H1 (cell line): ENCODE results near the gene SKAP2. TPM values are rescaled to one million over a fixed set of nuclear protein-coding genes. Genes with fewer than 3 reads are reported as not detected.
A peak's percentile ranks its signal among the peaks of the same experiment; 100 is the strongest.

ENCODE experiments used
- CTCF ChIA-PET: fragments of 300-600 bp; sonication (Branson Sonifier 250); formaldehyde crosslinking; loops from one replicate; lab custom pipeline; 2021; ENCODE audit not compliant: partially characterized antibody; lab: Charles Lee
- POLR2A ChIA-PET: fragments of 300-600 bp; sonication (Branson Sonifier 250); formaldehyde crosslinking; loops from one replicate; lab custom pipeline; 2021; ENCODE audit warnings: inconsistent platforms; ENCODE audit not compliant: partially characterized antibody; lab: Charles Lee
- DNase-seq, 2 experiments: peaks; one replicate each; pipeline versions ENCODE4 v3.0.0 to v3.0.0-alpha.2; 2010 to 2022; ENCODE audit warnings: low spot score in 2 of 2, low read depth in 1 of 2, mixed read lengths in 1 of 2
- FAIRE-seq: peaks from 2 replicates; lab custom pipeline; 2011; peaks lifted over from hg19 to GRCh38; lab: Jason Lieb, UNC
- H2AFZ ChIP-seq: 2 replicates; pipeline ENCODE4 v1.8.1; 2012; ENCODE audit warnings: low read length, inconsistent platforms
- H2AK5ac ChIP-seq: 2 replicates; pipeline ENCODE4 v1.6.1; 2013; ENCODE audit warnings: low read depth, low read length
- H2BK120ac ChIP-seq: replicated peaks from 2 replicates; pipeline ENCODE3; 2013; ENCODE audit warnings: low read depth, low read length, inconsistent platforms
- H2BK12ac ChIP-seq: 2 replicates; pipeline ENCODE4 v1.6.1; 2013; ENCODE audit warnings: low read depth, low read length
- H2BK15ac ChIP-seq: 2 replicates; pipeline ENCODE4 v1.6.1; 2013; ENCODE audit warnings: low read length
- H2BK20ac ChIP-seq: 2 replicates; pipeline ENCODE4 v1.6.1; 2013; ENCODE audit warnings: low read length
- H2BK5ac ChIP-seq: 2 replicates; pipeline ENCODE4 v1.6.1; 2013; ENCODE audit warnings: low read depth, low read length
- H3K14ac ChIP-seq: 2 replicates; pipeline ENCODE4 v1.6.1; 2013; ENCODE audit warnings: inconsistent platforms; ENCODE audit not compliant: insufficient read length
- H3K18ac ChIP-seq: 2 replicates; pipeline ENCODE4 v1.6.1; 2013; ENCODE audit warnings: low read length; ENCODE audit errors: extremely low read depth
- H3K23ac ChIP-seq: 2 replicates; pipeline ENCODE4 v1.6.1; 2013; ENCODE audit warnings: inconsistent platforms; ENCODE audit not compliant: insufficient read length
- H3K23me2 ChIP-seq: 2 replicates; pipeline ENCODE4 v1.6.1; 2013; ENCODE audit warnings: low read depth, low read length
- H3K27ac ChIP-seq: 2 replicates; pipeline ENCODE4 v1.6.1; 2011; ENCODE audit warnings: low read depth, low read length, inconsistent platforms
- H3K27me3 ChIP-seq, 4 experiments: replicated peaks in 1 of 4; 1 replicate in 1 of 4; 2 replicates in 3 of 4; pipeline versions ENCODE4 v1.6.1 to v1.8.1; 2011 to 2013; ENCODE audit warnings: low read length in 3 of 4, mild to moderate bottlenecking in 3 of 4, inconsistent platforms in 2 of 4, mixed read lengths in 2 of 4, moderate library complexity in 1 of 4; ENCODE audit not compliant: control insufficient read depth in 3 of 4, insufficient read depth in 3 of 4; ENCODE audit errors: extremely low read depth in 1 of 4
- H3K36me3 ChIP-seq, 4 experiments: 2 replicates each; pipeline versions ENCODE4 v1.6.1 to v1.8.1; 2011 to 2013; ENCODE audit warnings: mild to moderate bottlenecking in 4 of 4, low read length in 3 of 4, moderate library complexity in 2 of 4, control low read depth in 1 of 4, inconsistent platforms in 1 of 4; ENCODE audit not compliant: insufficient read depth in 4 of 4, control insufficient read depth in 2 of 4
- H3K4ac ChIP-seq: replicated peaks from 2 replicates; pipeline ENCODE3; 2013; ENCODE audit warnings: low read length, low read depth, mixed read lengths, inconsistent platforms; ENCODE audit not compliant: insufficient read length
- H3K4me1 ChIP-seq, 4 experiments: replicated peaks in 1 of 4; 1 replicate in 1 of 4; 2 replicates in 3 of 4; pipeline versions ENCODE4 v1.6.1 to v1.8.1; 2011 to 2013; ENCODE audit warnings: low read length in 3 of 4, inconsistent platforms in 2 of 4, mixed read lengths in 1 of 4; ENCODE audit not compliant: insufficient read depth in 4 of 4, control insufficient read depth in 3 of 4
- H3K4me2 ChIP-seq, 2 experiments: 2 replicates each; pipeline versions ENCODE4 v1.6.1 to v1.8.1; 2011 to 2013; ENCODE audit warnings: low read depth in 2 of 2, low read length in 2 of 2, control low read depth in 1 of 2, inconsistent platforms in 1 of 2, mild to moderate bottlenecking in 1 of 2; ENCODE audit not compliant: insufficient read depth in 1 of 2
- H3K4me3 ChIP-seq, 4 experiments: fragments of 200-600, 300-600 bp in 1 of 4; sonication (generic), shearing (Covaris generic), sonication (Bioruptor Twin) in 1 of 4; 2 replicates each; pipeline versions ENCODE4 v1.5.1 to v1.8.1; 2011 to 2016; ENCODE audit warnings: low read length in 4 of 4, low read depth in 3 of 4, control low read depth in 2 of 4, inconsistent platforms in 2 of 4, mild to moderate bottlenecking in 2 of 4, mixed read lengths in 1 of 4, moderate library complexity in 1 of 4; ENCODE audit not compliant: insufficient read depth in 2 of 4; ENCODE audit errors: extremely low read depth in 1 of 4
- H3K56ac ChIP-seq: replicated peaks from 2 replicates; pipeline ENCODE3; 2013; ENCODE audit warnings: low read depth, mild to moderate bottlenecking, mixed read lengths, low read length, inconsistent platforms; ENCODE audit not compliant: insufficient read length
- H3K79me1 ChIP-seq: 2 replicates; pipeline ENCODE4 v1.6.1; 2013; ENCODE audit warnings: low read depth, low read length, control low read depth
- H3K79me2 ChIP-seq, 2 experiments: 2 replicates each; pipeline versions ENCODE4 v1.6.1 to v1.8.1; 2012 to 2013; ENCODE audit warnings: low read length in 2 of 2, mild to moderate bottlenecking in 2 of 2, inconsistent platforms in 1 of 2; ENCODE audit not compliant: insufficient read depth in 2 of 2, control insufficient read depth in 1 of 2
- H3K9ac ChIP-seq, 4 experiments: replicated peaks in 1 of 4; 1 replicate in 1 of 4; 2 replicates in 3 of 4; pipeline versions ENCODE4 v1.6.1 to v1.8.1; 2011 to 2013; ENCODE audit warnings: low read depth in 3 of 4, low read length in 3 of 4, control low read depth in 2 of 4, mild to moderate bottlenecking in 2 of 4, moderate library complexity in 2 of 4, inconsistent platforms in 1 of 4; ENCODE audit errors: extremely low read depth in 1 of 4
- H3K9me3 ChIP-seq, 2 experiments: 2 replicates each; pipeline versions ENCODE4 v1.6.1 to v1.8.1; 2012 to 2013; ENCODE audit warnings: mild to moderate bottlenecking in 2 of 2, moderate library complexity in 2 of 2, control low read depth in 1 of 2, inconsistent platforms in 1 of 2, low read depth in 1 of 2, low read length in 1 of 2, mixed read lengths in 1 of 2; ENCODE audit not compliant: insufficient read depth in 2 of 2
- H4K20me1 ChIP-seq, 2 experiments: replicated peaks in 1 of 2; 2 replicates each; pipeline versions ENCODE3 to v1.8.1; 2011 to 2013; ENCODE audit warnings: inconsistent platforms in 2 of 2, low read length in 2 of 2, mild to moderate bottlenecking in 1 of 2; ENCODE audit not compliant: insufficient read depth in 2 of 2, control insufficient read depth in 1 of 2
- H4K5ac ChIP-seq: 2 replicates; pipeline ENCODE4 v1.6.1; 2013; ENCODE audit warnings: low read length, low read depth, mixed read lengths, inconsistent platforms; ENCODE audit not compliant: insufficient read length
- H4K8ac ChIP-seq: 2 replicates; pipeline ENCODE4 v1.8.0; 2013; ENCODE audit warnings: mild to moderate bottlenecking, moderate library complexity, low read length, inconsistent platforms; ENCODE audit not compliant: insufficient read depth; ENCODE audit errors: extremely low read depth
- H4K91ac ChIP-seq: replicated peaks from 2 replicates; pipeline ENCODE3; 2013; ENCODE audit warnings: low read length, mixed read lengths, inconsistent platforms; ENCODE audit not compliant: insufficient read length
- ASH2L ChIP-seq: fragments of 200-600, 300-600 bp; sonication (generic); IDR thresholded peaks from one replicate; pipeline ENCODE4 v1.7.1; 2017; ENCODE audit warnings: low read length
- ATF2 ChIP-seq: IDR thresholded peaks from 2 replicates; pipeline ENCODE4 v1.6.1; 2012; ENCODE audit warnings: low read length, inconsistent platforms
- BCL11A ChIP-seq, 2 experiments: IDR thresholded peaks; one replicate each; pipeline ENCODE4 v1.6.1; 2011; ENCODE audit warnings: low read depth in 2 of 2, low read length in 2 of 2, mild to moderate bottlenecking in 2 of 2
- EZH2 ChIP-seq: fragments of 200-600 bp; sonication (generic); IDR thresholded peaks from 2 replicates; pipeline ENCODE4 v1.7.1; 2012; ENCODE audit warnings: low read depth, mild to moderate bottlenecking, moderate library complexity, low read length, inconsistent platforms; ENCODE audit not compliant: severe bottlenecking
- WGBS, 2 experiments: shearing (Covaris generic) in 1 of 2; methylation state at CpG; one replicate each; pipeline versions ENCODE4 v1.1.6 to v1.1.7; 2013 to 2015; ENCODE audit warnings: low lambda C conversion rate in 2 of 2, mixed read lengths in 2 of 2, inconsistent platforms in 1 of 2, low coverage in 1 of 2, missing lambda C conversion rate in 1 of 2; ENCODE audit not compliant: insufficient replicate concordance in 2 of 2, insufficient coverage in 1 of 2, insufficient read length in 1 of 2; ENCODE audit errors: extremely low coverage in 1 of 2, missing lambda C conversion rate in 1 of 2; 5-methylcytosine and 5-hydroxymethylcytosine counted together
- polyA plus RNA-seq, 7 experiments: library from polyadenylated mRNA; depleted of rRNA in 3 of 7; stranded (reverse) in 5 of 7; unstranded in 2 of 7; fragments of >200 nt in 5 of 7; fragments of 200-250 nt in 2 of 7; gene quantifications; 1 replicate in 5 of 7; 2 replicates in 1 of 7; 4 replicates in 1 of 7; pipeline versions ENCODE4 v1.2.1 to v1.2.3, GENCODE V29; 2011 to 2013; ENCODE audit warnings: missing spikeins in 2 of 7, mixed read lengths in 2 of 7
- total RNA-seq: library from RNA; stranded (reverse); fragmentation: NEBNext Ultra II Directional; extraction: Animal tissue kit (Norgen Biotek cat#: 25700); gene quantifications from 2 replicates; pipeline ENCODE4 v1.2.1, GENCODE V29; 2021

The SKAP2 gene
- total and polyA plus RNA-seq, 2 of the 8 experiments (the other 6 are each of a cell fraction or from before 2014, with no cell fraction given): 0.53 to 5.1 TPM

GRCh38 chr7:26858241-26858715, 6.1 kb downstream of the SKAP2 start:
- Histone ChIP-seq H2AK5ac (no peak overlapping the region), H2AFZ (no peak overlapping the region), H3K79me2 (no peaks in the 10 kb centered on the region), H2BK12ac (no peak overlapping the region), H2BK5ac (no peak overlapping the region), H3K56ac (no peak overlapping the region), H3K18ac (no peak overlapping the region), H4K20me1 (peaks cover 0 to 2% of the 10 kb centered on the region in 2 experiments), H4K5ac (no peak overlapping the region), H3K9ac (no peak overlapping the region), H2BK20ac (no peak overlapping the region), H3K23ac (no peak overlapping the region), H3K23me2 (peaks cover 6% of the 10 kb centered on the region), H2BK120ac (no peak overlapping the region), H3K27me3 (peaks cover 11 to 50% (median 25%) of the 10 kb centered on the region in 4 experiments), H3K4ac (no peak overlapping the region), H3K9me3 (no peaks in the 10 kb centered on the region), H3K36me3 (no peaks in the 10 kb centered on the region), H3K27ac (no peak overlapping the region), H2BK15ac (no peak overlapping the region), H4K8ac (no peak overlapping the region), H3K14ac (no peak overlapping the region), H3K4me2 (peak overlapping the region; percentile 67 to 95; a peak in 3 of 4 replicates), H3K4me1 (peaks cover 2 to 15% (median 7%) of the 10 kb centered on the region in 4 experiments; a peak in 5 of 7 replicates), H3K79me1 (no peaks in the 10 kb centered on the region), H4K91ac (no peak overlapping the region), H3K4me3 (peak overlapping the region in 2 of 4 experiments; percentile 28 to 49; a peak in 4 of 8 replicates)
- FAIRE-seq (no peak), DNase-seq (no peak)
- TF ChIP-seq ASH2L (no peak), ATF2 (no peak), BCL11A (IDR thresholded peaks at IDR 0.05; ENCODE audit: low read depth in 2 of 2, low read length in 2 of 2) (no peak), EZH2 (peak; percentile 20)
- 46% methylated on average over 5 of the region's 5 CpGs; no CpG with 5 or more reads in 1 of the 2 experiments for WGBS, 2 experiments
- ChIA-PET CTCF (interaction anchor here (1.0 to 6.3 kb wide), 4 partner anchors 253 to 303 kb away, joined by 3 to 36 read pairs (median 10); partner anchors contain the start of gene HOXA5), POLR2A (interaction anchor here (0.9 to 1.5 kb wide), 2 partner anchors 127 to 166 kb away, joined by 3 read pairs; no protein-coding TSS in a partner anchor)
